SKM-1 treated with dmso at 0.1 percent for 144 hours (cell line): Measurements from ENCODE around the gene GYS1.
"Not testable (repeated sequence)": the region's sequence is repeated elsewhere in the genome, so short reads cannot be mapped to it uniquely, and the experiment has no call there.

Source experiments
- DNase-seq: peaks from one replicate; lab custom pipeline; 2025; ENCODE audit not compliant: unreplicated experiment; lab: John Stamatoyannopoulos, UW

Gene GYS1

GRCh38 chr19:49018388-49019241 is 25.5 kb upstream of the GYS1 start:
- not testable (repeated sequence) for DNase-seq

- DNase-seq: no peak
Observed at GRCh38 chr19:49017666-49018351, 24.7 kb upstream of the GYS1 start.

- no peak for DNase-seq
Observed at GRCh38 chr19:49017041-49017665, 24.0 kb upstream of the GYS1 start, which contains the start of gene LHB. LHB (minus strand) TSS chr19:49017091; CDS start chr19:49017081, 10 bp downstream.

GRCh38 chr19:49016067-49016839 is 23.1 kb upstream of the GYS1 start:
- no peak for DNase-seq

- DNase-seq: no peak
Observed at GRCh38 chr19:49014870-49015255, 21.8 kb upstream of the GYS1 start.

- DNase-seq: no peak
Observed at GRCh38 chr19:49014123-49014869, 21.2 kb upstream of the GYS1 start.

- no peak for DNase-seq
Observed at GRCh38 chr19:49011194-49011593, 18.1 kb upstream of the GYS1 start.

- no peak for DNase-seq
Observed at GRCh38 chr19:49010453-49010852, 17.3 kb upstream of the GYS1 start.

GRCh38 chr19:49009828-49010227 is 16.7 kb upstream of the GYS1 start:
- DNase-seq: no peak

- DNase-seq: no peak
Observed at GRCh38 chr19:49006905-49007304, 13.8 kb upstream of the GYS1 start.

- no peak for DNase-seq
Observed at GRCh38 chr19:49004964-49005614, 12.0 kb upstream of the GYS1 start.

GRCh38 chr19:49004133-49004532 is 11.0 kb upstream of the GYS1 start:
- DNase-seq: no peak

- DNase-seq: no peak
Observed at GRCh38 chr19:48999481-49000325, 6.6 kb upstream of the GYS1 start.

GRCh38 chr19:48997972-48998371 is 4.9 kb upstream of the GYS1 start:
- DNase-seq: peak; percentile 38

- DNase-seq: no peak
Observed at GRCh38 chr19:48994035-48994386, 902 bp upstream of the GYS1 start.

GRCh38 chr19:48992581-48993174 is 431 bp downstream of the GYS1 start:
- DNase-seq: no peak

GRCh38 chr19:48991873-48992580 is 1.1 kb downstream of the GYS1 start:
- DNase-seq: no peak

- DNase-seq: no peak
Observed at GRCh38 chr19:48991011-48991609, 2.0 kb downstream of the GYS1 start.
